ENCODE data around the gene DNAJB7.

DNA sequence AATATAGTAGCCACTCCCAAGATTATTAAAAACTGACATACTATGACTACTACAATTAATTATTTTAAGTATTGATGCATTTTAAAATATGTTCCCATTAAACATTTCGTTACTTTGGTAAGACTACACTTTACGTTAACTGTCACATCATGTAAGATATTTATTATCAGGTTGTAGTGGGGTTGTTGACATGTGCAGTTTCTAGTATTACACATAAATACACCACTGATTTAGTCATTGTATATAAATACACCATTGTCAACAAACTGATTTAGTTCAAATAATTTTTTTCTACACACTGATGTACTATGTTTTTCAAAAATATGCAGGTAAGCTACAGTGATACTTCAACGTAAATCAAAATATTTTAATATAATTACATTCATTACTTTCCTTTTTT is 17.0 kb downstream of the DNAJB7 start:
- TF ChIP-seq NBN (conservative IDR thresholded peaks at IDR 0.05) (no peak), NR2C2 (CRISPR knock-in tag; IDR thresholded peaks at IDR 0.05; ENCODE audit: borderline replicate concordance) (no peak), FOXP4 (CRISPR knock-in tag; IDR thresholded peaks at IDR 0.05) (no peak), TMF1 (CRISPR knock-in tag; IDR thresholded peaks at IDR 0.05; ENCODE audit: low read depth) (no peak), ZNF235 (CRISPR knock-in tag; IDR thresholded peaks at IDR 0.05; ENCODE audit: borderline replicate concordance) (no peak), SIX4 (CRISPR knock-in tag; IDR thresholded peaks at IDR 0.05) (no peak), PHF20 (CRISPR knock-in tag; IDR thresholded peaks at IDR 0.05) (no peak), ATF7 (IDR thresholded peaks at IDR 0.05) (no peak), ATF7 (CRISPR knock-in tag; IDR thresholded peaks at IDR 0.05) (no peak), TAF1 (CRISPR knock-in tag; IDR thresholded peaks at IDR 0.05) (no peak), NCOA5 (CRISPR knock-in tag; IDR thresholded peaks at IDR 0.05) (no peak), NFE2L2 (IDR thresholded peaks at IDR 0.05; ENCODE audit: low read length) (no peak)
- TF ChIP-seq, protein P1, sequence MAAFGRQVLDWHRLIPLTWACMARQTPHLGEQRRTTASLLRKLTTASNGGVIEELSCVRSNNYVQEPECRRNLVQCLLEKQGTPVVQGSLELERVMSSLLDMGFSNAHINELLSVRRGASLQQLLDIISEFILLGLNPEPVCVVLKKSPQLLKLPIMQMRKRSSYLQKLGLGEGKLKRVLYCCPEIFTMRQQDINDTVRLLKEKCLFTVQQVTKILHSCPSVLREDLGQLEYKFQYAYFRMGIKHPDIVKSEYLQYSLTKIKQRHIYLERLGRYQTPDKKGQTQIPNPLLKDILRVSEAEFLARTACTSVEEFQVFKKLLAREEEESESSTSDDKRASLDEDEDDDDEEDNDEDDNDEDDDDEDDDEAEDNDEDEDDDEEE (CRISPR knock-in tag; IDR thresholded peaks at IDR 0.05): no peak
- TF ChIP-seq, protein P2, sequence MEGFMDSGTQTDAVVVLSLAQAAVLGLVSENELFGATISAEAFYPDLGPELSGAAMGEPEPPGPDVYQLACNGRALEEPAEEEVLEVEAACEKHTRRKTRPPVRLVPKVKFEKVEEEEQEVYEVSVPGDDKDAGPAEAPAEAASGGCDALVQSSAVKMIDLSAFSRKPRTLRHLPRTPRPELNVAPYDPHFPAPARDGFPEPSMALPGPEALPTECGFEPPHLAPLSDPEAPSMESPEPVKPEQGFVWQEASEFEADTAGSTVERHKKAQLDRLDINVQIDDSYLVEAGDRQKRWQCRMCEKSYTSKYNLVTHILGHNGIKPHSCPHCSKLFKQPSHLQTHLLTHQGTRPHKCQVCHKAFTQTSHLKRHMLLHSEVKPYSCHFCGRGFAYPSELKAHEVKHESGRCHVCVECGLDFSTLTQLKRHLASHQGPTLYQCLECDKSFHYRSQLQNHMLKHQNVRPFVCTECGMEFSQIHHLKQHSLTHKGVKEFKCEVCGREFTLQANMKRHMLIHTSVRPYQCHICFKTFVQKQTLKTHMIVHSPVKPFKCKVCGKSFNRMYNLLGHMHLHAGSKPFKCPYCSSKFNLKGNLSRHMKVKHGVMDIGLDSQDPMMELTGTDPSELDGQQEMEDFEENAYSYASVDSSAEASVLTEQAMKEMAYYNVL (CRISPR knock-in tag; IDR thresholded peaks at IDR 0.05; ENCODE audit: borderline replicate concordance): no peak

Data from HepG2 (cell line).